Iris pigment epithelial cell (primary cell): ENCODE data around the gene LMF1.
"Not testable (repeated sequence)": the region's sequence is repeated elsewhere in the genome, so short reads cannot be mapped to it uniquely, and the experiment has no call there.

Source experiments
- DNase-seq: peaks from one replicate; pipeline ENCODE4 v3.0.0-alpha.2; 2011; ENCODE audit warnings: low read depth

LMF1 gene

DNA sequence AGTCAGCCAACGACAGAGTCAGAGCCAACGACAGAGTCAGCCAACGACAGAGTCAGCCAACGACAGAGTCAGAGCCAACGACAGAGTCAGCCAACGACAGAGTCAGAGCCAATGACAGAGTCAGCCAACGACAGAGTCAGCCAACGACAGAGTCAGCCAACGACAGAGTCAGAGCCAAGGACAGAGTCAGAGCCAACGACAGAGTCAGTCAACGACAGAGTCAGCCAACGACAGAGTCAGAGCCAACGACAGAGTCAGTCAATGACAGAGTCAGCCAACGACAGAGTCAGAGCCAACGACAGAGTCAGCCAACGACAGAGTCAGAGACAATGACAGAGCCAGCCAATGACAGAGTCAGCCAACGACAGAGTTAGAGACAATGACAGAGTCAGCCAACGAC, 22.0 kb downstream of the LMF1 start:
- DNase-seq = not testable (repeated sequence)

GRCh38 chr16:947922-948303, 22.9 kb downstream of the LMF1 start:
- not testable (repeated sequence) for DNase-seq

DNA sequence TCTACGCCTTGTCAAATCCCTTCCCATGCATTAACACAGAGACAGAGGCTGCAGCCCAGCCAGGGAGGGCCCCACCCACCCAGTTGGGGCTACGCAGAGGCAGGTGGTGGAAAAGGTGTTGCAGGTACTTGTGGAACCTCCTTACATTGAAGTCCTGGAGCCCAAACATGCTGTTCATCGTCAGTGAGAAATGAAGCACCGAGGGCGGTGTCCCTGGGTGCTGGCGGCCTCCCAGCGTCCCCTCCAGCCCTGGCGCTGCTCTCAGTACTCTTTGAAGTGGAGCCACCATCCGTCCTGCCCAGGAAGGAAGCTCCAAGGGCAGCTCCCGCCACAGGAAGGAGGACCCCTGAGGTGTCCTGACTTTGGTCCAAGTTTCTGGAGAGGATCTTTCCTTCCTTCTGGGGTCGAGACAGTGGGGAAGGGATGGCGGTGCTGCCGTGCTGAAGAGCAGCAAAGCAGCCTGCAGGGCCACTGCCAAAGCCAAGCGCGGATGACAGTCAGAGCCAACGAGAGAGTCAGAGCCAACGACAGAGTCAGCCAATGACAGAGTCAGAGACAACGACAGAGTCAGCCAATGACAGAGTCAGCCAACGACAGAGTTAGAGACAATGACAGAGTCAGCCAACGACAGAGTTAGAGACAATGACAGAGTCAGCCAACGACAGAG, 23.4 kb downstream of the LMF1 start:
- no peak for DNase-seq

DNA sequence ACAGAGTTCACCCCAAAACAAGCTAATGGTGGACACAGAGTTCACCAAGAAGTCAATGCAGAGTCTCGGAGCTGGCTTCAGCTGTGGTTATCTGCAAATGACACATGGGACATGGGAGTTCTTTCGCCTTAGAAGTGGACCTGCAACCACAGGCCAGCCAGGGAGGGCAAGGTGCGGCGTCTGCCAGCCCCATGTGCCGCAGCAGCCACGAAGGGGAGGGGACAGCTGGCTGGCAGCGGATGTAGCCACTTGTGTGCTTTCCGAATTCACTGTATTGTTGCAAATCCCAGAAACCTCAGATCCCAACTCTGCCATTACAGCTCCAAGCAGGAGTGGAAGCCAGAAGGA, 24.8 kb downstream of the LMF1 start:
- peak; percentile 62 for DNase-seq

- DNase-seq = peak; percentile 24
These were observed 25.3 kb downstream of the LMF1 start for GRCh38 chr16:945271-946047.

DNA sequence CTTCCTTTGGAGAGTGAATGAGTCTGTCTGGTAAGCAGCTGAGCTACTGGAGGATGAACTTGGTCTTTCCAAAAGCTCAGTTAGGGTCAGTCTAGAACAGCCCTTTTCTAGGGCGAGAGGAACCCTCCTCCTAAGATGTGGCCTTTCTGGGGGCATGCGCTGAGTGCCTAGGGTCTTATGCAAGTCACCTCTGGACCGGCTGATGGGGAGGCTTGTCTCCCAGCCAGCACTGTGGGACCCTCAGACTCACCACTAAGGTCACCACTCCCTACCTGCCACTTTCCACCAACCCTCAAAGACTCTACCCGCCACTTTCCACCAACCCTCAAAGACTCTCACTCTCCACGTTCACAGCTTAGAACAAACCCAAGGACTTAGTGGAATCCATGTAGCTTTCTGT, 26.8 kb downstream of the LMF1 start:
- no peak for DNase-seq

GRCh38 chr16:942436-943060, 28.2 kb downstream of the LMF1 start:
- DNase-seq = no peak

- no peak for DNase-seq
These were observed 30.8 kb downstream of the LMF1 start for GRCh38 chr16:939941-940340.

DNA sequence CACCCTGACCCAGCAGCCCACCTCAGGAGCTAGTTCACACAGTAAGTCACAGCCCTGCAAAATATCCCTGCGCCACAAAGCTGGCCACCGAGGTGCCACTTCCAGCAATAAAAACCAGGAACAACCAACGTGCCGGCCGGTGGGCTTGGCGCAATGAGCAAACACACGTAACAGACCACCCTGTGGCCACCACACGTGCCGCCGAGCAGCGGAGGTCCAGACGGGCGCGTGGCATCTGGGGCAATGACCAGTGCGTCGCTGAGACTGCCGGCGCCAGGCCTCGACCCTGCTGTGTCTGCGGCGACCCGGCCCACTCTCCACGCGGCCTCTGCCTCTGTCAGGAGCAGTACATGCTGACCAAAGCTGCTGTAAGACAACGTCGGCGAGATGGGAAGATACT, 31.5 kb downstream of the LMF1 start:
- DNase-seq = no peak

GRCh38 chr16:938752-939151, 32.0 kb downstream of the LMF1 start:
- DNase-seq = no peak

DNA sequence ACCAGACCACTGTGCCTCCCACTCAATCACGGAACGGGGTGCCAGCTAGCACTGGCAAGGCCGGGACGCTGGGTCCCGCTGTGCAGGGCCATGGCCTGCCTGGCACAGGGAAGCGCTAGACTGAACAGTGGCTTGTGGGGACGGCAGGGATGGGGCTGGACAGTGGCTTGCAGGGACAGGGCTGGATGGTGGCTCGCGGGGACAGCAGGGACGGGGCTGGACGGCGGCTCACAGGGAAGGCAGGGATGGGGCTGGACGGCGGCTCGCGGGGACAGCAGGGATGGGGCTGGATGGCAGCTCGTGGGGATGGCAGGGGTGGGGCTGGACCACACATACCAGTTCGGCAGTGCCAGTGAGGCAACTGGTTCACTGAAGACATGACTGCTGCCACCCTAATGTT, 32.6 kb downstream of the LMF1 start:
- no peak for DNase-seq

DNA sequence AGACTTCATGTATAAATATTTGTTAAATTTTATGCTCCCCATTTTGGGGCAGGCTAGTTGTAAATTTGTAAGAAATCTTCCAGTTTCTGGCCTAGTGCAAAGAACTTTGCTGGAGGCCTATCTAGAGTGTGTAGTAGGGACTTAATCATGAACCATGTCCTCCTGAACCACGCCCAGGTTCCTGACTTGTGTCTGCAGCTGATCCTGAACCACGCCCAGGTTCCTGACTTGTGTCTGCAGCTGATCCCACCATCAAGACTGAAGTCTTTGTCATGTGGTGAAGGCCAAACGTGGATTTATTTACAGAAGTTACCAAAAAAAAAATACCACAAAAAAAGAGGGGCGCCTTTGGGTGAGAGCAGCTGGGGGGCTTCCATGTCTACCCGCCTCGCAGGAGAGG, 33.1 kb downstream of the LMF1 start:
- DNase-seq = no peak

DNA sequence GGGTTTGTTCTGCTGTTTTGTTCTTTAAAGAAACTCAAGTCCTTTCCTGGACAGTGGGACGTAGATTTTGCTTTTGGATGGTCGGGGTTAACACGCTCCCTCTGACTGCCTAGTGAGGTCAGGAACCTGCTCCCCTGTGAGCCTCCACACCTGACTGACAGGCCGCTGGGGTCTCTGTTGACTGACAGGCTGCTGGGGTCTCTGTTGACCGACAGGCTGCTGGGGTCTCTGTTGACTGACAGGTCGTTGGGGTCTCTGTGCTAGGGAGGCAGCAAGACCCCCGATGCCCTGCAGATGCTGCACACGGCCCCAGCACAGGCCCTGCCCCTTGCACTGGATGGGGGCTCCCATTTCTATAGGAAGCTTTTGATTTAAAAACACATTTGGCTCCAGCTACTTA, 33.5 kb downstream of the LMF1 start:
- DNase-seq = no peak

GRCh38 chr16:935684-936083, 35.1 kb downstream of the LMF1 start:
- no peak for DNase-seq

DNA sequence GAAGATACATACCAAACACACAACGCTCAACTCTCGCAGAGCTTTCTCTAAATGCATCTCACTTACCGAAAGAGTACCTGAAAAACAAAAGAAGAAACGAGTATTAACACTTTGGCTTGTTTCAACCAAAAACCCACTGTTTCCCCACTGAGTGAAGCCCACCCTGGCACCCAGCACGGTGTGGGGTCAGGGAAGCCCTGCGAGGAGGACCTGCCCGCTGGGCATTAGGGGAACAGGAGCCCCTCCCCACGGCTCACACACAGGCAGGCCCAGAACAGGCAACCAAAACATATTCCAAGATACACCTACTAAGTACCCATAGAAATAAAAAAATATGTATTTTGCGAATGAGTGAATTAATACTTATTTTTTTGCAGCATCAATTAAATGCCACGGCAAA, 36.6 kb downstream of the LMF1 start:
- no peak for DNase-seq

DNA sequence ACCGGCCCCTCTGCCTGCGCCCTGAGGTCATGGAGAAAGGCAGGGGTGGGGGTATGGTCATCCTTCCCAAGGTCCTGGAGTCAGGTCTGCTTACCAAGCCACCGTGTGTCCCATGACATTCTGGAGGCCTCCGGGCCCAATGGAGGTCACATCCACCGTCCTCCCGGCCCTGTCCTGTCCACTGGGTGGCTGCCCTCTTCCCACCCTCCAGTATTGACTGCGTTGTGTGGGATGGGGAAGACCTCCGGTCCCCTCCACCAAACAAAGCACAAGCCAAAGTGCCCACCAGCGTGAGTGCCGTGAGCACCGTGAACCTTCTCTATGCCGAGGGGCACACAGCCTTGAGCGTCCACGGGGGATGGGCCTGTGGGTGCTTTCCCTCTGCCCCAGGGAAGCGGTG, 37.2 kb downstream of the LMF1 start:
- DNase-seq = no peak

DNA sequence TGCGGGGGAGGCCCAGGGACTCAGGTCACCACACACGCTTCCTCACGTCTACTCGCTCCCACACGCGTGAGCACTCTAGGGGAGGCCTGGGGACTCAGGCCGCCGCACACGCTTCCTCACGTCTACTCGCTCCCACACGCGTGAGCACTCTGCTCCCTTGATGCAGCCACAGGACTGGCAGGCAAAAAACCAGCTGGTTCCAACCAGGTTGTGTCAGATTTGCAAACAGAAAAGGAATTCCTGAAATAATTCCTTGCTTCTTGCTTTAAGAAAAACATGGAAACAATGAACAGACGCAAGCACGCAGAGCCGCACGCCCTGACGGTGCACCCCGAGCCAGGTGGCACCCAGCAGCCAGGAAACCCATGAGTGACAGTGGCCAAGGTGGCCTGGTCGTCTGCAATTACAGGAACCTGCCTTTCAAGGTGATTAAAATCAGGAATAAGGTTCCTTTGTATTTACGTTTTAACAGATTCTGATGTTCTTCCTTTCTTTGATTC, 37.9 kb downstream of the LMF1 start:
- DNase-seq = no peak

GRCh38 chr16:931626-932500, 38.9 kb downstream of the LMF1 start:
- DNase-seq = no peak

DNA sequence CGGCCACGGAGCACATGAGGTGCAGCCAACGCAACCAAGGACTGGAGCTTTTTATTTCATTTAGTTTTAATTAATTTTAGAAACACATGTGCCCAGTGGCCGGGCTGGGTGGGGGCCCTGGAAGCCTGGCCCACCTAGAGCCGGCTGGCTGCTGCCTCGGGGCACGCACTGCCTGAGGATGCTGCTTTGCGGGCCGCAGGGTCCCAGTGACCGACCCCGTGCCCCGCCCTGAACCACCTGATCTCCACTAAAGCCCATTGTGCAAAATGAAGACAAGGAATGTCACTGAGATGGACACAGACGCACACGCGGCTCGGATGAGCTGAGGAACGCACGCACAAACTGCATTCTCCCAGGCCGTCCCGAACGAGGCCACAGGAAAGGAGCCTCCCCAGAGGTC, 39.6 kb downstream of the LMF1 start:
- DNase-seq = no peak

GRCh38 chr16:930511-930910, 40.3 kb downstream of the LMF1 start:
- no peak for DNase-seq

- DNase-seq = no peak
These were observed 40.7 kb downstream of the LMF1 start for GRCh38 chr16:930076-930475.
